Left forelimb (tissue), 1 donor: ENCODE data around the gene DNAAF8.
"Not testable (repeated sequence)": the region's sequence is repeated elsewhere in the genome, so short reads cannot be mapped to it uniquely, and the experiment has no call there.

Experiments
- DNase-seq: peaks from one replicate; pipeline ENCODE4 v3.0.0-alpha.2; 2018; ENCODE audit warnings: low spot score

DNAAF8 gene

GRCh38 chr16:4783251-4783950 lies 49.1 kb downstream of the DNAAF8 start:
- no peak for DNase-seq

DNA sequence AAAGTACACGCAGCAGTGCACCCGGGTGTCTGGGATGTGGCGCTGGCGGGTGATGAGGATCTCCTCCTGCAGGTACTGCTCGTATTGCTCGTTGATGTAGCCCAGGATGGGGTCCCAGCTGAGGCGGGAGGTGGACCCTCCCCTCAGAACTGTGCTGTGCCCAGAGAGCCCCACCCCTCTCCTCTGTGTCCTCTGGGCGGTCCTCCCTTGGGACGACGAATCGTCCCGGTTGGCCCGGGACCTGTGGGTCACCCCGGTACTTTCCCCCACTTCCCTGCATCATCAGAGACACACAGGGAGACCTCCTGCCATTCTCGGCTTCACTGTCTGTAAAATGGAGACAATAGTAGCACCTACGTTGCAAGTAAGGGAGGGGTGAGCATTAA lies 49.6 kb downstream of the DNAAF8 start:
- DNase-seq, result no peak

GRCh38 chr16:4784444-4784987 lies 50.2 kb downstream of the DNAAF8 start:
- not testable (repeated sequence) for DNase-seq

DNA sequence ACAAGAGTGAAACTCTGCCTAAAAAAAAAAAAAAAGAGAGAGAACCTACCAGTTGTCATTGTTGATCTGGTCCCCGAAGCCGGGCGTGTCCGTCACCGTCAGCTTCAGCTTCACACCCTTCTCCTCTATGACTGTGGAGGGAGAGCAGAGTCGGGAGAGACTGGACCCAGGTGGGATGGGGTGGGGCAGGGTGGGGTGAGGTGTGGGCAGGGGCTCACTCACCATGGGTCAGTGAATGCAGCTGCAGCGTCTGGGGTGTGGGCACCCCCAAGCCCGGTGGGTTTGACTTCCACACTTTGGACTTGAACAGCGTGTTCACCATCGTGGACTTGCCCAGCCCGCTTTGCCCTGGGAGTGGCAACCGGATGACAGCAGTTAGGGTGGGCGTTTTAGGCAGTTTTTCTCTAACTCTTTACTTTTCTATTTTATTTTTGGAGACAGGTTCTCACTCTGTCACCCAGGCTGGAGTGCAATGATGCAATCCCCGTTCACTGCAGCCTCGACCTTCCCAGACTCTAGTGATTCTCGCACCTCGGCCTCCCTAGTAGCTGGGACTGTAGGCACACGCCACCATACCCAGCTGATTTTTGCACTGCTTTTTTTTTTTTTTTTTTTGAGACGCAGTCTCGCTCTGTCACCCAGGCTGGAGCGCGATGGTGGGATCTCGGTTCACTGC lies 51.6 kb downstream of the DNAAF8 start:
- DNase-seq, result no peak

DNA sequence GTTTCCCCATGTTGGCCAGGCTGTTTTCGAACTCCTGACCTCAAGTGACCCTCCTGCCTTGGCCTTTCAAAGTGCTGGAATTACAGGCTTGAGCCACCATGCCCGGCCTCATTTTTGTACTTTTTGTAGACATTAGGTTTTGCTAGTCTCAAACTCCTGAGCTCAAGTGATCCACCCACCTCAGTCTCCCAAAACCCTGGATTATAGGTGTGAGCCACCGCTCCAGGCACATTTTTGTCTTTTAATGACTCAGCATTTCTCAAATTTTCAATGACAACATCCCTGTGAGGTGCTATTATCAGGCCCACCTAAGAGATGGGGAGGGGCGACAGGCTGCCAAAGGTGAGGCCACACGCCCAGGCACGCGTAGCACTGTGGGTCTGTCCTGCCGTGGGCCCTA lies 52.7 kb downstream of the DNAAF8 start:
- no peak for DNase-seq

GRCh38 chr16:4787627-4788482 lies 53.5 kb downstream of the DNAAF8 start, which contains the start of gene SEPTIN12:
Gene SEPTIN12 (minus strand): TSS chr16:4788345. CDS start chr16:4787645, 700 bp downstream.
- DNase-seq, result no peak

DNA sequence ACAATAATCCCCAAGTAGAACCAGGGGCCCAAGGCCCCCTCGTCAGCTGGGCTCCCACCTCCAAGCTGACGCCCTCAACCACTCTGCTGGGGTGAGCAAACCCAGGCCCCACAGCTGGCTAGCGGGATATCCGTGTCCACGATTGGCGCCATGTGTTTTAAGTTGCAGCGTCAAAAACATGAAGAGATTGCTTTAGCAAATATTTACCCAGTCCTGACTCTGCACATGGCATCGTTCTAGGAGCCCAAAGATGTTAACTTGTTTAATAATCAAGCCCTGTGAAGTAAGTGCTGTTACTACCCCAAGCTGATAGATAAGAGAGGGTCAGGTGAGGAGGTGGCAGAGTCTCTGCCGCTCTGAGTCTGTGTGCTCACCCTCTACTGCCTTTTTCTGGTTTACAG lies 54.2 kb downstream of the DNAAF8 start:
- no peak for DNase-seq

DNA sequence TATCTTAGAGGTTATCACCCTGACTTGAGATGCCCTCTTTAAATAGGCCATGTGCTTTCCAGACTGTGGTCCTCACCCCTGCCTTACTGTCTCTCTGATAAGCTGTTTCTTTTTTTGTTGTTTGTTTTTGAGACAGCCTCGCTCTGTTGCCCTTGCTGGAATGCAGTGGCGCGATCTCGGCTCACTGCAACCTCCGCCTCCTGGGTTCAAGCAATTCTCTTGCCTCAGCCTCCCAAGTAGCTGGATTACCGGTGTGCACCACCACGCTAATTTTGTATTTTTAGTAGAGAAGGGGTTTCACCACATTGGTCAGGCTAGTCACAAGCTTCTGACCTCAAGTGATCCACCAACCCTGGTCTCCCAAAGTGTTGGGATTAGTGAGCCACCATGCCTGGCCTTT lies 54.6 kb downstream of the DNAAF8 start:
- DNase-seq, result no peak

GRCh38 chr16:4790261-4790660 lies 55.9 kb downstream of the DNAAF8 start:
- DNase-seq, result no peak

GRCh38 chr16:4790871-4791270 lies 56.5 kb downstream of the DNAAF8 start:
- no peak for DNase-seq

- DNase-seq, result no peak
These were observed 58.7 kb downstream of the DNAAF8 start for GRCh38 chr16:4792951-4793513.

DNA sequence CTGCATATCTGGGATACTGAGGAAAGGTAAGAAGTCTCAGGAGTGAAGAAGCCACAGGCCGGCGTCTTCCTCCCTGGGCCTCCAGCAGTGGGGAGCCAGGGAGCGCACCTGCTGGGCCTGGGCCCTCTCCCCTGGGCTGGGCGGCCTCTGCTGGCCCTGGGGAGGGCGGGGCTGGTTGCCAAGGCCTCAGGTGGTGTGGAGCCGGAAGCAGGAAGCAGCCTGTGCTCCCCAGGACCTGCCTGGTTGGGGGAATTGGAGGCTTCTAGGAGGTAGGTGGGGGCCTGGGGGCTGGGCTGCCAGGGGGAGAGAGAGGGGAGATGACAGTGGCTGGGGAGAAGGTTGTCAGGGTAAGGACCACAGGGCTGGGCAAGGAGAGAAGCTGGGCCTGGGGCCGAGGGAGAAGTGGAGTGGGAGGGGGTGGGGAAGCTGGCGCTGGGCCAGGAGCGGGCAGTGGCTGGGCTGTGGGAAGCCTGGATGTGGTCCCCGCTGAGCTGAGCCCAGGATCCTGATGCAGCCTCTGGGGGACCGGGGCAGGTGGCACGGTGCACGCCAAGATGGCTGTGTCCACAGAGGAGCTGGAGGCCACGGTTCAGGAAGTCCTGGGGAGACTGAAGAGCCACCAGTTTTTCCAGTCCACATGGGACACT lies 61.0 kb downstream of the DNAAF8 start, which contains the start of gene SMIM22:
TSS of gene SMIM22 (plus strand) at position 189 of the 647 bp plus-strand sequence. CDS start at position 555, 366 bp downstream.
- no peak for DNase-seq

DNA sequence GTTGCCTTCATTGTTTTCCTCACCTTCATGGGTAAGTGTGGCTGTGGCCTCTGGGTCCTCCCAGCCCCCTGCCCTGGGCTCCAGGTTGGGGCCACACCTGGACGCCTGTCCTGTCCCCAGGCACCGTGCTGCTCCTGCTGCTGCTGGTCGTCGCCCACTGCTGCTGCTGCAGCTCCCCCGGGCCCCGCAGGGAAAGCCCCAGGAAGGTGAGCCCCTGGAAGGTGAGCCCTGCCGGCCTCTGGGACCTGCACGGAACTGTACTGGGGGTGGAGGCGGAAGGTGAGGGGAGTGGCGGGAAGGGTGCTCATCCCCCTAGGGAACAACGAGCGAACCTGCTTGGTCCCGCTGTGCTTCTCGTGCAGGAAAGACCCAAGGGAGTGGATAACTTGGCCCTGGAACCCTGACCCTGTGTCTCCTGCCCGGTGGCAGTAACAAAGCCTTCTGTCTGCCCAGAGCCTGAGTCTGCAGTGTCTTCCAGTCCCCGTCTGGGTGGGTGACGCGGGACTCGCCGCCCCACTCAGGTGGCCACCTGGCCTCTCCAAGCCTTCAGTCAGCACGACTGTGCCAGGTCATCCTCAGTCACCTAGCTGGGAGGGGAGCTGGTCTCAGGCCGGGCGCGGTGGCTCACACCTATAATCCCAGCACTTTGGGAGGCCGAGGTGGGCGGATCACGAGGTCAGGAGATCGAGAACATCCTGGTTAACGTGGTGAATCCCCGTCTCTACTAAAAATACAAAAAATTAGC lies 61.7 kb downstream of the DNAAF8 start:
- no peak for DNase-seq

DNA sequence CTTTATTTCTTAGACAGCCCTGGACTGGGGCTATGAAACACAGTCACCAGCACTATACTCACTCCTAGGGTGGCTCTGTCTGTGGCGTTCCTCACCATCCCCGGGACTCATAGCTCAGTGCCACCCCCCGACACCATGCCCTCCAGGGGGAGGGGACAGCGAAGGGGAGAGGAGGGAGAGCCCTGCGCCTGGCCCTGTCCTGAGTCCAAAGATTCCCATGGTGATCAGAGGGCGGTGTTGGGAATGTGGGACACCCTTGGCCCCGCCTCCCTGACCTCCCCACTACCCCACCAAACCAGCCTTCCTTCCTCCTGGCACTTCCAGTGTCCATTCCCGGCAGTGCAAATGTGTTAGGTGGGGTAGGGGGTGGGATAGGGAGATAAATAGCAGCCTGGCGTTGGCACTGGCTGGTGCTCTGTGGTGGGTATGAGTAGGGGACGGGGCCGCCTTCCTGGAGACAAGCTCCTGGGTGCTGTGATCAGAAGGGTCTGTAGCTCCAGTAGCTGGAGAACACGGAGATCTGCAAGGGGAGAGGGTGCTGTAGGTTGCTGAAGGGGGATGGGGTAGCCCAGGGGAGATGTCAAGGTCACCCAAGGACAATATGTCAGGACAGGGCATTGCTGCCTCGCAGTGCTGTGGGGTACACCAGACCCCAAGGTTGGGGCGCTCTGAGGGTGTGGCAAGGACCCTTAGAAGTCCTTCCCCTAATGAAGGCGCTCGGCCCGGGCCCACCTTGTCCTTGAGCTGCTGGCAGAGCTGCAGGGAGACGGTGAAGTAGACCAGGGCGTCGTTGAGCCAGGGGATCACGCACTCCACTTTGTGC lies 62.9 kb downstream of the DNAAF8 start:
- no peak for DNase-seq

DNA sequence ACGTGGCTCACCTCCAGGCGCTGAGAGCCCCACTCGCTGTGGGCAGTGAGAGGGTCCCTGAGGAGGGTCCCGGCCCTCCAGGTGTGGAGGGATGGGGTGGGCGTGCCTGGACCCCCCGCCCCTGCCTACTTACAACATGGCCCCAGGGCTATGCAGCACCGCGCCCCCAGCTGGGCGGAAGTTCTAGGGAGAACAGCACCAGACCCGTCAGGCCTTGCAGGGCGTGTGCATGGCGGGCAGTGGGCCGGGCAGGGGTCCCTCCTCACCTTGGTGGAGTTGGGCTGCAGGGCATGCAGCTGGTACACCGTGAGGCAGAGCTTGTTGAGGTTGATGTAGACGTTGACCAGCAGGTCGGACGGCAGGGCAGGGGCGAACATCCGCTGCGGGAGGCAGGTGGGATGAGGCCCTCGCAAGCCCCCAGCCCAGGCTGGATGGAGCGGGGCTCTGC lies 63.5 kb downstream of the DNAAF8 start:
- DNase-seq, result no peak

DNA sequence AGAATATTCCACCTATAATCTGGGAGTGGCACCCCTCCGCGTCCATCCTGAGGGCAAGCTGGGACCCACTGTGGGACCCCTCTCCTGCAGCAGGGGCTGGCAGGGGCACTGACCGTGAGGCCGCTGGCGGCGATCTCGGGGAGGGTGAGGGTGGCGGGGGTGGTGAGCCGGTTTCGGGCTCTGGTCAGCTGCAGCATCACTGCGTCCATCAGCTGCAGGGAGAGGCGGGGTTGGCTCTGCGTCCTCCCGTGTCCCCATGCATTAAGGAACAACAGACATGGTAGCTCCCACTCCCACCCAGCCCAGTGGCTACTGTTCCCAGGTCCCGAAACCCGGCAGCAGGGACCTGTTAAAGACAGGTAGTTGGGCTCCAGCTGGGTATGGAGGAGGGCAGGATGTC lies 64.1 kb downstream of the DNAAF8 start:
- DNase-seq, result no peak
